Neural cell (in vitro differentiated cells): ENCODE measurements around the gene IL12RB2. TPM values are rescaled to one million over a fixed set of nuclear protein-coding genes. Genes with fewer than 3 reads are reported as not detected.

Experiments
- H2AFZ ChIP-seq: fragments of 200-600, 300-800 bp; sonication (generic), shearing (Covaris generic); 2 replicates; pipeline ENCODE4 v1.6.0; 2014; ENCODE audit warnings: low read depth, mild to moderate bottlenecking, antibody characterized with exemption, low read length, moderate library complexity
- H3F3A ChIP-seq: fragments of 200-600 bp; shearing (Covaris generic); 2 replicates; pipeline ENCODE4 v1.6.1; 2016; ENCODE audit warnings: mild to moderate bottlenecking, moderate library complexity, mixed read lengths, antibody characterized with exemption, low read length; ENCODE audit not compliant: insufficient read depth, poor library complexity, severe bottlenecking
- H3K27ac ChIP-seq: fragments of 200-600, 300-800 bp; sonication (generic), shearing (Covaris generic); 2 replicates; pipeline ENCODE4 v1.5.1; 2014; ENCODE audit warnings: mild to moderate bottlenecking, low read length, moderate library complexity
- H3K27me3 ChIP-seq: fragments of 300-800, 200-600 bp; sonication (generic), shearing (Covaris generic); 2 replicates; pipeline ENCODE4 v1.6.0; 2014; ENCODE audit warnings: mild to moderate bottlenecking, low read depth, low read length, moderate library complexity; ENCODE audit not compliant: insufficient read depth
- H3K36me3 ChIP-seq: fragments of 300-800, 200-600 bp; sonication (generic), shearing (Covaris generic); 2 replicates; pipeline ENCODE4 v1.5.1; 2014; ENCODE audit warnings: mild to moderate bottlenecking, antibody characterized with exemption, low read length, moderate library complexity; ENCODE audit not compliant: insufficient read depth
- H3K4me2 ChIP-seq: fragments of 300-800, 200-600 bp; sonication (generic), shearing (Covaris generic); 2 replicates; pipeline ENCODE4 v1.6.0; 2014; ENCODE audit warnings: mild to moderate bottlenecking, low read length
- H3K4me3 ChIP-seq: fragments of 300-800, 200-600 bp; sonication (generic), shearing (Covaris generic); 2 replicates; pipeline ENCODE4 v1.5.1; 2014; ENCODE audit warnings: mild to moderate bottlenecking, low read length, moderate library complexity
- H3K79me2 ChIP-seq: fragments of 200-600 bp; shearing (Covaris generic); replicated peaks from 2 replicates; pipeline ENCODE4 v1.6.0; 2014; ENCODE audit warnings: mild to moderate bottlenecking, low read length, moderate library complexity; ENCODE audit not compliant: insufficient read depth
- H3K9ac ChIP-seq: fragments of 300-800, 200-600 bp; sonication (generic), shearing (Covaris generic); 2 replicates; pipeline ENCODE4 v1.6.1; 2016; ENCODE audit warnings: mild to moderate bottlenecking, low read length, mixed read lengths
- H3K9me2 ChIP-seq: fragments of 200-600 bp; shearing (Covaris generic); 2 replicates; pipeline ENCODE4 v1.6.1; 2016; ENCODE audit warnings: mild to moderate bottlenecking, low read length, mixed read lengths; ENCODE audit not compliant: insufficient read depth
- H3K9me3 ChIP-seq: fragments of 200-600, 300-800 bp; sonication (generic), shearing (Covaris generic); 2 replicates; pipeline ENCODE4 v1.6.1; 2016; ENCODE audit warnings: mild to moderate bottlenecking, mixed run types, low read length, moderate library complexity, mixed read lengths
- H4K20me1 ChIP-seq: fragments of 200-600 bp; shearing (Covaris generic); 2 replicates; pipeline ENCODE4 v1.6.1; 2016; ENCODE audit warnings: mild to moderate bottlenecking, mixed run types; ENCODE audit not compliant: insufficient read depth
- CTCF ChIP-seq: fragments of 450-650 bp; IDR thresholded peaks from 2 replicates; pipeline ENCODE4 v1.5.1; 2014; ENCODE audit warnings: antibody characterized with exemption, mild to moderate bottlenecking, moderate library complexity; ENCODE audit not compliant: poor library complexity, severe bottlenecking
- EP300 ChIP-seq: fragments of 450-650 bp; conservative IDR thresholded peaks from 2 replicates; pipeline ENCODE4 v1.6.1; 2014; ENCODE audit warnings: antibody characterized with exemption, mild to moderate bottlenecking, moderate library complexity; ENCODE audit not compliant: poor library complexity, severe bottlenecking
- EZH2 ChIP-seq: fragments of 200-600, 300-800 bp; shearing (Covaris generic), sonication (generic); IDR thresholded peaks from 2 replicates; pipeline ENCODE4 v1.6.1; 2014; ENCODE audit warnings: antibody characterized with exemption, low read length, borderline replicate concordance, mild to moderate bottlenecking; ENCODE audit not compliant: insufficient read depth, poor library complexity, severe bottlenecking
- MXI1 ChIP-seq: fragments of 450-650 bp; conservative IDR thresholded peaks from 2 replicates; pipeline ENCODE4 v1.6.1; 2014; ENCODE audit warnings: antibody characterized with exemption, mild to moderate bottlenecking; ENCODE audit not compliant: poor library complexity, severe bottlenecking
- POLR2AphosphoS5 ChIP-seq: IDR thresholded peaks from 2 replicates; pipeline ENCODE4 v1.6.1; 2012
- RAD21 ChIP-seq: fragments of 450-650 bp; conservative IDR thresholded peaks from 2 replicates; pipeline ENCODE4 v1.6.1; 2014; ENCODE audit warnings: antibody characterized with exemption, mild to moderate bottlenecking, moderate library complexity
- REST ChIP-seq: IDR thresholded peaks from 2 replicates; pipeline ENCODE4 v1.6.1; 2012; ENCODE audit warnings: borderline replicate concordance
- SMC3 ChIP-seq: fragments of 450-650 bp; conservative IDR thresholded peaks from 2 replicates; pipeline ENCODE4 v1.6.1; 2014; ENCODE audit warnings: antibody characterized with exemption, mild to moderate bottlenecking, moderate library complexity; ENCODE audit not compliant: poor library complexity
- TAF1 ChIP-seq: IDR thresholded peaks from 2 replicates; pipeline ENCODE4 v1.6.1; 2012; ENCODE audit warnings: low read depth
- polyA plus RNA-seq: library from polyadenylated mRNA; depleted of rRNA; stranded (reverse); fragments of >200 nt; gene quantifications from 2 replicates; pipeline ENCODE4 v1.2.3, GENCODE V29; 2014

Gene IL12RB2
- polyA plus RNA-seq, 1 donor from 2014 or later = not detected

- Histone ChIP-seq H3K36me3 (no peaks in the 10 kb centered on the region), H3K79me2 (peaks cover 32% of the 10 kb centered on the region), H3K4me3 (peak overlapping the region; percentile 72), H3K27ac (no peak overlapping the region), H3K9ac (peak overlapping the region; percentile 23), H3K4me2 (peak overlapping the region; percentile 57), H3K9me2 (no peaks in the 10 kb centered on the region), H4K20me1 (peaks cover 28% of the 10 kb centered on the region), H2AFZ (peak overlapping the region; percentile 82), H3F3A (no peaks in the 10 kb centered on the region), H3K9me3 (no peaks in the 10 kb centered on the region), H3K27me3 (no peaks in the 10 kb centered on the region)
- no peak for TF ChIP-seq MXI1
- TF ChIP-seq SMC3 = no peak
- TF ChIP-seq TAF1 = no peak
- no peak for TF ChIP-seq CTCF
- no peak for TF ChIP-seq POLR2AphosphoS5
- no peak for TF ChIP-seq EZH2
- TF ChIP-seq EP300 = no peak
- TF ChIP-seq RAD21 = no peak
- no peak for TF ChIP-seq REST
These were observed 123.6 kb downstream of the IL12RB2 start for GRCh38 chr1:67431156-67431765.

GRCh38 chr1:67431869-67432578 is 124.4 kb downstream of the IL12RB2 start:
- no peaks in the 10 kb centered on the region for H3K9me3 ChIP-seq
- H3F3A ChIP-seq = no peaks in the 10 kb centered on the region
- no peak overlapping the region for H3K9ac ChIP-seq
- H3K4me3 ChIP-seq = no peak overlapping the region
- no peak overlapping the region for H3K27ac ChIP-seq
- H3K36me3 ChIP-seq = no peaks in the 10 kb centered on the region
- no peaks in the 10 kb centered on the region for H3K27me3 ChIP-seq
- peaks cover 25% of the 10 kb centered on the region for H3K79me2 ChIP-seq
- TF ChIP-seq TAF1 (no peak), MXI1 (no peak), CTCF (no peak), EP300 (no peak), POLR2AphosphoS5 (no peak), REST (no peak), SMC3 (no peak), RAD21 (no peak), EZH2 (no peak)
- peaks cover 25% of the 10 kb centered on the region for H4K20me1 ChIP-seq
- H2AFZ ChIP-seq = no peak overlapping the region
- no peaks in the 10 kb centered on the region for H3K9me2 ChIP-seq
- no peak overlapping the region for H3K4me2 ChIP-seq
